ENCODE results near the gene SS18.

The SS18 gene

DNA sequence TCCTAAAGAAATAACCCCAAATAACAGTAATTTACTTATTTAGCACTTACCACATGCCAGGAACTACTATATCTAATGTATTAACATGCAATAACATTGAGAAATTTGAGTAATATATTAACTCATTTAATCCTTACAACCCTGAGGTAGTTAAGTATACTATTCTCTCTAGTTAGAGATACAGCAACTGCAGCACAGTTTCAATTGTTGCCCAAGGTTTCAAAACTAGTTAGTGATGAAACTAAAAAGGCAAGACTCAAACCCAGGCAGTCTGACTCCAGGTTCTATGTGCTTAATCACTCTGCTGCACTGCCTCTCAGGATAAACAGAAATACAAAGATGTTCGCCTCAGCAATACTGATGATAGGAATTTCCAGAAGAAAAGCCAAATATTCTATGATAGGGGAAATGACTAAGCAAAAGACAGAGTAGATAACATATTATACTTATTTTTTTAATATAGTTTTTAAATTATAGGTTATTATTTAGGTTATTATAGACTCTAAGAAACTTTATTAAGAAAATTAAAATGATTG lies 88.0 kb downstream of the SS18 start:
- DNase-seq (ENCODE audit: low spot score), result no peak

DNA sequence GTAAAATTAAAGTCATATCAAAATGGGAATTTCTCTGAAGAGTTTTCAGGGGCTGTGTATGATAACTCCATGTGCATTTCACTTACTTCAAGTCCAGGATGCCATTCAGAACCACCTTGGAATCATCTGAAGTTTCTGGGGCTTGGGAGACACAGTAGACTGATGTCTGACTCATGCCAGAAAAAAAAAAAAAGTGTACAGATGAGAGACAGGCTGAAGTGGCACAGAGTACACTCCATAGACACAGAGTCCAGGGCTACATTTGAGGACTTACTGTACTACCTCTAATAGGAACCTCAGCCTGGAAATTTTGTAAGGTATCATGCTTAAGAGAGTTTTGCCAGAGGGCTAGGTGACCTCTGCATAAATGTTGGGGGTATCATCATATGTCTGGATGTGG lies 92.0 kb downstream of the SS18 start:
- DNase-seq (ENCODE audit: low spot score), result no peak

DNA sequence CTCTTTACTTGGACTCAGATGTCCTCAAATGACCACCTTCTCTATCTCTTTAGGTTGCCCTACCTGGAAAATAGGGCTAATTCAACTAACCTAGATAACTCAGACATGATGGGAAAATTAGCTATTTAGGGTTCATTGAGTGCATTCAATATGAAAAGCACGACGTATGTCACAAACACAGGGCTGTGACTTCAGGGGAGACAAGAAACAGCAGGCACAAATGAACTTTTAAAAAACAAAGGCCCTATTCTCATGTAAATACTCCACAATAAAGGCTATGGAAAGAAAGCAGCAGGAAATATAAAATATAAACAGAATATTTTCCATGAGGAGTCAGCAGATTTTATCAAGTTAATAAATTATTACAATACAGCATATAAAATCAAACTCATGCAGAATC lies 97.8 kb downstream of the SS18 start:
- no peak for DNase-seq (ENCODE audit: low spot score)

DNA sequence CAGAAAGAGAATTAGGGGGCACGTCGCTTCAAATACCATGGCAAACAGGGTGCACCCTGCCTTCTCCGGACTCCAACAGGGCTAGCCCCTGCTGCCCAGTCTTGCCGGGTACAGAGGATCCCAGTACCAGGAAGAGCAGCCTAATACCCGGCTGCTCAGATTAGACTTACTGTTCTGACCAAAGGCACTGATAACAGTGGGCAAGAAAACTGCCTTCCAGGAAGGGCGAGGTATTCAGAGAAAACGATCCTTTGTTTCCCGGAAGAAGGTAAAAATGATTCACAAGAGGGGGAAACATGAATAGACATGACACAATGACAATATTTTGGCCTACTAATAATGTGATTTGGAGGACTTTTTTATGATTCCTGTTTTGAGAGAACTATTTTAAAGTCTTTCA lies 99.9 kb downstream of the SS18 start:
- no peak for DNase-seq (ENCODE audit: low spot score)

DNA sequence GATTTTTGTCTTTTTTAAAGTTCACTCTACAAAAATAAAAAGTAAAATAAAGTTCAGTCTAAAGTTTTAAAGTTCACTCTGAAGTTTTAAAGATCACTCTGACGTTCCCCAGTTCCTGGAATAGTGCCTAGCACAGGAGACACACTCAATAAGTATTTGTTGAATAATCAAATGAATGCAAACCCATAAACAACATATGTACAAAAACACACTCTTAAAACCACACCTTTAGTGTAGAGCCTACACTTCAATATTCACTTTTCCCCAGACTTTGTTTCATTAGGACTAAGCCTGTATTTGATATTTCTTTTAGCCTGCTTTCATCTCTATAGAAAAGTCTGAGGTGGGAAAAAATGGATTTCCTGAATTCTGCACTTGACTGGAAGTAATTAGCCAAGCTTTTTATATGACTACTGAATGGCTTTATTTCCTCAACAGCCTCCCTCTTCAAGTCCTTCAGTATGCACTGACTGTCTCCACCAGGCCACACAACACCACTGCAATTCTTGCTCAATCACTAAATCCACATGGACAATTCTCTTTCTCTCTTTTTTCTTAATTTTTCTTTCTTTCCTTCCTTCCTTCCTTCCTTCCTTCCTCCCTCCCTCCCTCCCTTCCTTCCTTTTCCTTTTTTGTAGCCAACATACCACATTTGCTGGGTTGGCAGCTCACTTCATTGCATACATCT lies 104.6 kb downstream of the SS18 start:
- DNase-seq (ENCODE audit: low spot score), result no peak

DNA sequence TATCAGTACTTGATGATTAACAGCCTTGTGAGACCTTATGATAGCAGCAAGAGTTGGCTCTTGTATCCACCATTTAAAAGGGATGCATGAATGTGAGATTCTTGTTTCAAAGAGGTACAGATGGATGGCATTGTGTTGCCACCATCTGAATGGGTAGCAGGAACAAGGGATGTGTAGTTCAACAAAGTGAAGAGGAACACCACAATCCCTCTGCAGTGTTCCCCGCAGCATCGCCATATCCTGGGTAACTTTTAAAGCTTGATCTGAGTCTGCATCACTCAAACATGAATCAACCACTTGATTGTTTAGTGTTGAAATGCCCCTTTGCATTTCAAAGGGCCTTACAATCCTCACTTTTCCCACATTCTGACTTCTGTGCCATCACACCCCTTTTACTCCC lies 106.7 kb downstream of the SS18 start:
- DNase-seq (ENCODE audit: low spot score), result no peak

DNA sequence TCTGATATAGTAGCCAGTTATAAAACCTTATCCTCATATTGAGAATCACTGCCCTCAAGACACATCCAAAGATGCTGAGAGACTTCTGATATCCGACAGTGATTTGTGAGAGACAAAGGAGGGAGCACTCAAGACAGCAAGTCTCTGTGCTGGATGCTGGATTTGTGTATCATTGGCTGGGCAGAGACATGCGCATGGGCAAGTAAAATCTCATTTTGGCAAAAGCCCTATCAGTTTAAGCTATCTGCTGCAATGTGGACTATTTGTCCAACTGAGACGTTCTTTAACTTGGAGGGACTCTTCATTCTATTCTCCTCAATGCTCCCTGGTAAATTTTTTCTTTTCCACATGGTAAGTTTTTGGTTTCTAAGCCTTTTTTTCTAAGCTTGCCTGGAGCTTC lies 107.5 kb downstream of the SS18 start:
- DNase-seq (ENCODE audit: low spot score), result no peak

DNA sequence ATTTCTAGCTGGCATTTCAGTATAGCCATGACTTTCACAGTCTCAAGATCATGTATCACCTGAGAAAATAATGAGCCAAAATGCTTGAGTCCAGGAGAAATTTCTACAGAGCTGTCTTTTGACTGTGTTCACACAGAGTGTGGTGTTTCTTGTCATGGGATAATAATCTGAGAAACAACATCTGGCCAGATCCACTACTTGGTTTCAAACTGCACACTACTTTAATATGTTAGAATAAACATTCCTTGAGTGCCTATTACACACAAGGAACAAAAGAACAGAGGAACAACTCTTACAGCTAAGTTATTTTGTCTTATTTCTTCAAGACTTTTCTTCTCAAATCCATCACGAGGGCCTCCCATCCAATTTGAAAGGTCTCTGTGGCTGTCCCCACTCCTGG lies 108.3 kb downstream of the SS18 start:
- DNase-seq (ENCODE audit: low spot score), result no peak

DNA sequence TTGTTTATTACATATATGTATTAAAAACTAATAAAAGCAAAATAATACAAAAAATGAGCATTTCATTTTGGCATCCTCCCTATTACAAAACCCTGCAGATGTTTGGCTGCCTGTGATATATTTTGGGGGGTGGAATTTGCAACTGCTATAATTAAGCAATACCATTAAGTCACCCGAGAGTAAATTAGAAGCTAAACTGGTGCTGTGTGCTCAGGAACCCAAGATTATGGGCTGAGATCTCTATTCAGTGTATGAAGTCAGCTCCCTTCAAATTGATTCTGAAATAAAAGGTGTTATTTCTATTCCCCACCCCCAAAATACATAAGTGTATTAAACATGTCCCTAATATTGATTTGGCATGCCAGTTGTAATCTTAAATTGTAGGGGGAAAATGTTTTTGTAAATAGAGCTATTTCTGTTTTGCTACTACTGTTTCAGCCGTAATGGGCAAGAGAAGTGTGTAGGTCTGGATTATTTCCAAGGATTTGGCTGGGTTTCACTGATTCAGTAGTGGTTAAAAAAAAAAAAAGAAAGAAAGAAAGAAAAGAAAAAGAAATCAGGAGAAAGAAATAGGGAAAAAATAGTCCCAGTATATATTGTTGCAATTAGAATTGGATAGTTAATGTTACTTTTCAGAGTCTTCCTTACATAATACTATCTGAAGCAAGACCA lies 110.9 kb downstream of the SS18 start:
- DNase-seq (ENCODE audit: low spot score), result no peak

DNA sequence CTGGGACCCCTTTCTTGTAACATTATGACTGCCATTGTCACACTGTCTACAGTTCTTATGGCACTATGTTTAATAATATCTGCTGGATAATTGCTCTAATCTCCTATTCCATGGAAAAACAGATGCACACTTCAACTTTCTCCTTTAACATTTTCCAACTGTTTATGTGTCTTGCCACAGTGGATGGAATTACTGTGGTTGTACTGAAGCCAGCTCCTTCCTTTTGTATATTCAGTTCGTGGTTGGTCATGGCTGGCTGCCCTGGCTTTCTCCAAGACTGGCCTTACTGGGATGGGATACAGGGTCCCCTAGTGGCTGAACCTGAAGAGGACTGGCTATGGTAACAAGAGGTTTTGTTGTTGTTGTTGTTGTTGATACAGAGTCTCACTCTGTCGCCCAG lies 113.9 kb downstream of the SS18 start:
- no peak for DNase-seq (ENCODE audit: low spot score)

DNA sequence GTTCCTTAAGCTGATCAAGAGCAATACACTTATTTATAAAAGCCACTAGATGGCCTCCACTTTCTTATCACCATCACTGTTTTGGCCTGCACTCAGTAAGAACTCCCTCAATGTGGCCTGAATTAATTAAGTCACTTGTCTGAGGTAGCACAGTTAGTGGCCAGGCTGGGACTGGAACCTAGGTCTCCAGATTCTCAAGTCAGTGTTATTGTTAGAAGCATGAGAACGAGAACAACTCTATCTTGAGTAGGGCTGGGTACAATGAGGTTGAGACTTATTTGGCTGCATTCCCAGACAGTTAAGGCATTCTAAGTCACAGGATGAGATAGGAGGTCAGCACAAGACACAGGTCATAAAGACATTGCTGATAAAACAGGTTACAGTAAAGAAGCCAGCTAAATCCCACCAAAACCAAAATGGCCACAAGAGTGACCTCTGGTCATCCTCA lies 115.8 kb downstream of the SS18 start:
- no peak for DNase-seq (ENCODE audit: low spot score)
